ENCODE measurements around the gene SLC66A1.

Gene SLC66A1

DNA sequence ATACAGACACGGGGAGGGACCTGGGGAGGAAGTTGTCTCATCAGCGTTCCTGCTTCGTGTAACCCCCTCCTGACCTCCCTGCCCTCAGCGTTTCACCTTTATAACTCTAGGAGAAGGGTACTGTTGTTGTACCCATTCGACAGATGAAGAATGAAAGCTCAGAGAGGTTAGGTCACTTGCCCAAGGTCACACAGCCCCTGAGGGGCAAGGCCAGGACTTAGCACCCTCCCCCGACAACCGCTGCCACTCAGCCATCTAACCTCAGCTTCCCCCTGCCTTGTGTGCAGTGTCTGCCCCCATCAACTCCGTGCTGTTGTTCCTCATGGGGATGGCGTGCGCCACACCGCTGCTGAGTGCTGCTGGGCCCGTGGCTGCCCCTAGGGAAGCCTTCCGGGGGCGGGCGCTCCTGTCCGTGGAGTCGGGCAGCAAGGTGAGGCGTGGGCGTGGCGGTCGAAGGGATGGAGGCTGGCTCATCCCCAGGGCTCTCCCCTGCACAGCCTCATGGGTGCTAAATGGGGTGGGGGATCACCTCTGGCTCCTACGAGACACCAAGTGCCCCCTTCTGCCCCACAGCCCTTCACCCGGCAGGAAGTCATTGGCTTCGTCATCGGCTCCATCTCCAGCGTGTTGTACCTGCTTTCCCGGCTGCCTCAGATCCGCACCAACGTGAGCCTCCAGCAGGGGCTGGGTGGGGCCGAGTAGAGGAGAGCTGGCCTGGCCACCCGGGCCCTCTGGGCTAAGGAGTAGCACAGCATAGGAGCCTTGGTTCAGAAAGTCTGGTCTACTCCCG, 14.0 kb downstream of the SLC66A1 start:
- no peak for DNase-seq

DNA sequence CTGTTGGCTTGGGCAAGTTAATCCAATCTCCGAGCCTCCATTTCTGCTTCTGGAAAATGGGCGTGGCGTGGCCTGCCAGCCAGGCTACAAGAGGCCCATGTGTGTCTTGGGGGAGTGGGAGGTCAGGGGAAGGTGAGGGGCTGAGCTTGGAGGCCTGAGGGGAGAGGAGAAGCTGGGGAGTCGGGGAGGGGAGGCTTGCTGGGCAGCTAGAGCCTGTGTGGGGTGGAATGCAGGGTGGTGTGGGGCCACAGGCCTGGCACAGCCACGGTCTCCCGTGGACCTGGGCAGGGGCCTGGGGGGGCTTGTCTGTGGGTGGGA, 14.6 kb downstream of the SLC66A1 start:
- DNase-seq: no peak

DNA sequence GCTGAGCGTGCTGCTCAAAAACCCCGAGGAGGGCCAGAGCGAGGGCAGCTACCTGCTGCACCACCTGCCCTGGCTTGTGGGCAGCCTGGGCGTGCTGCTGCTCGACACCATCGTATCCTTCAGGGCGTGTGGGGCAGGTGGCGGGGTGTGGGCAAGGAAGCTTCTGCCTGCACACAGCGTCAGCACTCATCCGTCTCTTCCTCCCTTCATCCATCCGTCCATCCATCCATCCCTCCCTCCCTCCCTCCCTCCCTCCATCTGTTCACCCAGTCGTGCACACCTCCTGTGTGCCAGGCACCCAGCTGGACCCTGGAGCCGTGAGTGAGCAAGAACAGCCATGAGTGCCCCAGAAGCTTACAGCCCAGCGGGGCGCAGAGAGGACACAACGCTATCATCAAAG, 15.2 kb downstream of the SLC66A1 start:
- DNase-seq: no peak

DNA sequence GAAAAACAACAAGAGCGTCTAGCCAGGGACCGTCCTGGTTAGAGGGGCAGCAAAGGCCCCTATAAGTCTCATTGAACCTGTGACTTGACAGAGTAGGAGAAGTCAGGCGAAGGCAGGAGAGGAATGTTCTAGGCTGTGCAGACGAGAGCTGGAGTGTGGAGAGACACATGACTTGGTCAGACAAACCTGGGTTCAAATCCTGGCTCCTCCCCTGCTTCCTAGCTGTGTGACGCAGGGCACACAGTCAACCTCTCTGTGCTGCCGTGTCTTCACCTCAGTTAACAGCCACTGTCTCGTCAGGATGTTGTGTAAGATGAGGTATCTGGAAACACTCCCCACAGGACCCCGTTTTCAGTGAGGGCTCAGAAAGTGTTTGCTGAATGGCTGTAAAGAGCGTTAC, 15.6 kb downstream of the SLC66A1 start:
- DNase-seq: no peak

DNA sequence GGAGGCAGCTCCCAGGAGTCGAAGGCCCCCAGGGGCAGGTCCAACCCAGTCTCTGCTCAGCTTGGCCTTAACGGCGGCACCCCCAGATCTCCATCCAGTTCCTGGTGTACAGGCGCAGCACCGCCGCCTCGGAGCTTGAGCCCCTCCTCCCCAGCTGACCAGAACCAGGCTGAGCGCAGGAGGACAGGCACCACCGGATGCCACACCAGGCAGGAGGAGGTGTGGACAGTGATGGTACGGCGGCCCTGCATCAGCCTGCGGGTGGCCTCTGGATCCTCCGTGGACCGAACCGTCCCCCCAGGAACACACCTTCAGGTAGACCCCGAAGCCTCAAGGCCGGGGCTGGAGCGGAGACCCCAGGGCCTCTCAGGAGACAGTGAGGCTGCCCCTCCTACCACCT, 16.4 kb downstream of the SLC66A1 start:
- DNase-seq: no peak

DNA sequence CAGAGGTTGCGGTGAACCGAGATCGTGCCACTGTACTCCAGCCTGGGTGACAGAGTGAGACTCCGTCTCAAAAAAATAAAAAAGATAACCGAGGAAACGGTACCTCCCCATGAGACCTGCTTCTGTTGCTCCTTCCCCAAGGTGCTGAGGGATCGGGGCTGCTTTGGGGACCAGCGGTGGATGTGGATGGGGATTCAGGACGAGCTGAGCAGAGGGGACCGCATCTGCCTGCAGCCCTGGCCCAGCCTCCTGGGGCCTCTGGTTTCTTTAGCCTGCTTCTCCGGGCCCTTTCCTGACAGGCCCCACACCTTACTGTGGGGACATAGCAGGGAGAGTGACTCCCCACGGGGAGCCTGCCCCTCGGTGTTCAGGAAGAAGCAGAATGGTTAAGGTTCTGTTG, 17.1 kb downstream of the SLC66A1 start:
- DNase-seq: no peak

DNA sequence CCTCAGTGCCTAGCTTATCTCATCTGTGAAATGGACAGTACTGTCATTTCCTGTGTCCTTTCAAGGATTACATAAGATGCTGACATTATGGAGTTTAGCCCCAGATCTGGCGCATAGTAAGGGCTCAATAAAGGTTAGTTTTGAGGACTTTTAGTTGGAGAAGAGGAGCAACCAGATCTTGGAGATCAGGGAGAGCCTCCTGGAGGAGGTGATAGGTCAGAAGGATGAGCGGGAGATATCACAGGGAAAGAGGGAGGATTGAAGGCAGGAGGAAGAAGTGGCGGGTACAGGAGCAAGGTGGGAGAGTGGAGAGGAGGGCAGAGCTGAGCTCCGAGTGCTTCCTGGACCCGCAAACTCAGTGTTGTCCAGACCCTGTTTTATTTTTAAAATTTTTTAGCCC, 17.5 kb downstream of the SLC66A1 start:
- DNase-seq: no peak

DNA sequence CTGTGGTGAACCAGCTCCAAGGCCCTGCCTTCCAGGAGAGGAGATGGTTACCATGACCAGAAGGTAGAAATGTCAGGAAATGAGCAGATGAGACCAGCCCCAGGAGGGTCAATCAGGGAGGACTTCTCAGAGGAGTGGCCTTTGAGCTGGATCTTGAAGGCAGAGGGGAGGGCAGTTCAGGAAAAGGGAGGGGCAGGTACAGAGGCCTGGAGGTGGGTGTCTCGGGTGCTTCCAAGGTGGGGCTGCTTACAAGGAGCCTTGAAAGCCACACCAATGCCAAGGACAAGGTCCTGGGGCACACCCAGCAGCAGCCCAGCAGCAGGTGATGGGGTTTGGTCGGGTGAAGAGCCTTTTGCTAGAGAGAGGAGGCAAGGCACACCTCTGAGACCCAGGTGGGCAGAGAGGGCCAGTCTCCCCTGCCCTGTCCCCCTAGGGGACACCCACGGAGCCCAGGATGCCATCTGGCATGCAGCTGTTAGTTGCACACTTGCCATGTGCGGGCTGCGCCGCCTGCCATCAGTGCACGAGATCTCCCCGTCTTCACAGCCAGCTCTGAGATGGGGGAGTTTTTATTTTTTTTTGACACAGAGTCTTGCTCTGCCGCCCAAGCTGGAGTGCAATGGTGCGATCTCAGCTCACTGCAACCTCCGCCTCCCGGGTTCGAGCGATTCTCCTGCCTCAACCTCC, 18.5 kb downstream of the SLC66A1 start:
- DNase-seq: no peak

DNA sequence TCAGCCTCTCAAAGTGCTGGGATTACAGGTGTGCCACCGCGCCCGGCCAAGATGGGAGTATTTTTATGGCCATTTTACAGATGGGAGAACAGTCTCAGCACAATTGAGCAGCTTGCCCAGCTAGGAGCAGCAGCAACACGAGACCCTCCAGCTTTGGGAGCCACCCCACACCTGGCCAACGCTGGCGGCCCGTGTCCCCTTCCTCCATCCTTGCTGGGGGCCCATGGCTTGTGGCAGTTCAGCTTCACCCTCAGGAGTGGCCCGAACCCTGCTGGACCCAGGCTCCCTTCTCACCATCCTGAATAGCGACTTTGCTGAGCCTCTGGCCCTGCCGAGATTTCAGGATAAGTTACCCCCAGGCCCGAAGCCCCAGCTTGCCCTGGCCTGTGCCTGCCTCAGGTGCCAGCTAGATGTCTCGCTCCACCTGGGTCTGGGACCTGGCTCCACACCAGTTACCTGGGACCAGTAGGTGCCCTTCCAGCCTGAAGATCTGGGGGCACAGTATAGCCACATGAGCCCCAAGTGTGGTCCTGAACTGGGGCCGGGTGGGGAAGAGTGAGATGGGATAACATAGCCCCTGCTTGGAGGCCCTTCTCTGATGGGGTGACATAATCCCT, 19.2 kb downstream of the SLC66A1 start:
- no peak for DNase-seq

DNA sequence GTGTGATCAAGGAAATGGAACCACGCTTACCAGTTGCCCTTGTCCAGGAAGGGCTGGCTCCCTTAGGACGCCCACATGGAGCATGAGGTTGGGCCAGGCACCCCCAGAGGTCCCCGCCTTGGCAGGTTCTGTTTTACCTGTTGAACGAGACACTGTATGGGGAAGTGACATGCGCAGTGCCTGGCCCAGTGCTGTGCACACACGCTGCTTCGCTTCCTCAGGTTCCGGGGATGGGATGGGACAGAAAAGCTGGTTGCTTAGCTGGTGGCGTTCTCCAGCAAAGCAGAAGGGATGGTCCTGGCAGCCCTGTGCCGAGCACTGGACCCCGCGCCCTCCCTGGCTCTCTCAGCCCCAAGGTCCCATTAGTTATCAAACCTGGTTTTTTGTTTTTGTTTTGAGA, 20.7 kb downstream of the SLC66A1 start:
- DNase-seq: no peak

DNA sequence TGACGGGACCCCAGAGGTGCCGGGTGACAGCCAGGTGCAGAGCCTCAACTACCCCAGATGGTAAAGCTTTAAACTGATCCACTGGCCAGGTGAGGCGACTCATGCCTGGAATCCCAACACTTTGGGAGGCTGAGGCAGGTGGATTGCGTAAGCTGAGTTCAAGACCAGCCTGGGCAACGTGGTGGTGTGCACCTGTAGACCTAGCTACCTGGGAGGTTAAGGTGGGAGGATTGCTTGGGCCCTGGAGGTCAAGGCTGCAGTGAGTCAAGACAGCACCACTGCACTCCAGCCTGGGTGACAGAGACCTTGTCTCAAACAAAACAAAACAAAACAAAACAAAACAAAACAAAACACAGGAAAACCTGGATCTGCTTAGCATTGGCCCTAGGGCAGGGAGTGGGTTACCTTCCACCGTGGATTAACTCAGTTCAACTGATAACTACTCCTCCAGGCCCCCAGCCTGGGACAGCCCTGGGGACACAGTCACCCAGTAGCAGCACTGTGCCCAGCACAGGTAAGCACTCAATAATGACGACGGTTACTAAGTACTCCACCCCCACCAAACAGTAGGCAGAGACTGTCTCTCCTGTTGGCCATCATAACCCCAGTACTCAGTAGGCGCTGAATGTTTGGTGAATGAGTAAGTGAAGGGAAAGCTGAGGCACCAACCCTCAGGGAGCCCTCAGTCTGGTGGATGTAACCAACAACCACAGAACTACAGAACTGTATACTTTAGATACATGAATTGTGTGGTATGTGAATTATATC, 21.6 kb downstream of the SLC66A1 start:
- DNase-seq: no peak

DNA sequence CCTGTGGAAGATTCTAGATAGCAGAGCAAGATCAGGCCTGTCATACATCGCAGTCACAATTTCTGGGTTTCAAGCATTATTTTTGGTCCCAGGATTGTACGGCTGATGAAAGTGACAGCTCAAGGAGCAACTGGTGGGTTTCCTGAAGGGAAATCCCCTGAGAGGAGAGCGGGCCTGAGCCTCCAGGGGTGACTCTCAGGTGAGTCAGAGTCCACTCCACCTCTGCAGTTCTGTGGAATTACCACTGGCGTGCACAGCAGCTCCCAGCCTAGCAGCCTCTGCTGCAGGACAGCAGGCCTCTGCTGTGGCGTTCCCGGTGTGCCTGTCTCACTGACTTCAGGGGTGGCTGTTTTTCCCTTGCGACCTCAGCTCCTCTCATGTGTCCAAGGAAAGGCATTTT, 24.4 kb downstream of the SLC66A1 start:
- DNase-seq: peak in 1 of 2 experiments; percentile 33

DNA sequence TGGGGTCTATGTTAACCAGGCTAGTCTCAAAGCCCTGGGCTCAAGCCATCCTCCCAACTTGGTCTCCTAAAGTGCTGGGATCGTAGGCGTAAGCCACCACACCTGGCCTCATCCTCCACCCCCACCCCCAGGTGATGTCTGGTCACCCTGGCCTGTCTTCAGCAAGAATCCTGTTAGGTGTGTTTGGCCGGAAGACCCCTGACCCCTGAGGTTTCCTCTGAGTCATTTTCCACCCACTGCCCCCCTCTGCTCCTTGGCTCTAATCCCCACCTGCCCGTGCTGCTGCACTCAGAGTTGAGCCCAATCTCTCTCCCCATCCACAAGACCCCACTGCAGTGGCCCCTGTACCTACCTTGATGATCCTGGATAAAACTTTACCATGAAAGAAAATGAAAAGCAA, 25.2 kb downstream of the SLC66A1 start:
- no peak for DNase-seq

DNA sequence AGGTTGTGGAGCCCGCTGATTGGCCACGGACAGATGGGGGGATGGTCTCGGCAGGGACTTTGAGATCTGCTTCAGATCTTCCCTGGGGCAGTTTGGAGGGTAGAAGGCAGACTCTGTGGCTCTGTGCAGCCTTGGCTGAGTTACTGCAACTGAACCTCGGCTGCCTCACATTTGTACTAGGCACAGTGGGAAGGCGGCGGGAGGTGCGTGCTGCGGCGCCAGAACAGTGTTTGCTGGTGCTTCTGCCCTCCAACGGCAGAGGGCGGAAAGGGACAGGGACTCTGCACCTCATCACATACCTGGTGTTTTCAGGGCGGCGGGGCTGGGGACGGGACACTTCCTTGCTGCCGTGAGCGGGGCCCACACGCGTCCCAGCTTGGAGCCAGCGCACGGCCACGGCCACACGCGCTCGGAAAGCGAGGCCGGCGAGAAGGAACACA, 26.2 kb downstream of the SLC66A1 start:
- DNase-seq: no peak

DNA sequence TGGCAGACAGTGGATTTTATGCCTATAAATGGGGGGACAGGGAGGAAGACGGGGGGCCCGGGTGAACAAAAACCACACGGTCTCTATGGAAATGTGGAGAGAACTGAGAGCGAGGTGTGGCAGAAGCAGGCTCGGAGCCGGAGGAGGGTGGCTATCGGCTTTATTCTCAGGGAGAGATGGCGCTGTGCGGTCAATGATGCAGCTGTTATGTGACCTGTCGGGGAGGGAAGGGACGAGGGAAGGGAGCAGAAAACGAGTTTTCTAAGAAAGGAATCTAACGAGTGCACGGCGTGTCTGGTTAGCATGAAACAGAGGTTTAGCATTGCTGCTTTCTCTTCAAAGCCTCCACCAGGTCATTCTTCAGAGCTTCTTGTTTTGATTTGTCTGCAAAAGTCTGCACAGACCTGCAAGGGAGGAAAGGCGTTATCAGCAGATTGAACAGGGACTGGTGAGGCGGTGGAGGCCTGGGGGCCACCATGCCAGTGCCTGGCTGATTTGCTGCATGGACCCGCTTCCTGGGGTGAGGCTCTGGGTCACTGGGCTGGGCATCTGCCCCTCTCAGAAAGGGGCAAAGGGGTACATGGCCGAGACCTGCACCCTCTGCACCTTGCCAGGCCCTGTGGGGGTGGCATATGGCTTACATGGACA, 27.2 kb downstream of the SLC66A1 start:
- DNase-seq: no peak

DNA sequence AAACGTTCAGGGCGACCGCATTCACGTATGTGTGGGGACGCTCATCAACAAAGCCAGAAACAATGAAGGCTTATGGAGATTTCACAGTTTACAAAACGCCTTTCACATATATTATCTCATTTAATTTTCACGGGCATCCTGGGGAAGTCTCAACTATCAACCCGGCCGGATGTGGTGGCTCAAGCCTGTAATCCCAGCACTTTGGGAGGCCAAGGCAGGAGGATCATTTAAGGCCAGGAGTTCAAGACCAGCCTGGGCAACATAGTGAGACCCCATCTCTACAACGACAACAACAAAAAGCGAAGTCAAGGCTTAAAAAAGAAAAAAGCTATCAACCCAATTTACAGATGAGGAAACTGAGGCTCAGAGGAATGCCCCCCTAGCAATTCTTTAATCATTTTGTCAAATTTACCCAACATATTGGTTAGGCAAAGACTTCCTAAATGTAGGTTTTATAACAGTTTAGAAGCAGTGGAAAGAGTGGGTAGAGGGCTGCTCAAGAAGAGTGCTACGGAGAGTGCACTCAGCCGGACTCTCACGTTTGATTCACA, 28.3 kb downstream of the SLC66A1 start:
- DNase-seq: no peak

DNA sequence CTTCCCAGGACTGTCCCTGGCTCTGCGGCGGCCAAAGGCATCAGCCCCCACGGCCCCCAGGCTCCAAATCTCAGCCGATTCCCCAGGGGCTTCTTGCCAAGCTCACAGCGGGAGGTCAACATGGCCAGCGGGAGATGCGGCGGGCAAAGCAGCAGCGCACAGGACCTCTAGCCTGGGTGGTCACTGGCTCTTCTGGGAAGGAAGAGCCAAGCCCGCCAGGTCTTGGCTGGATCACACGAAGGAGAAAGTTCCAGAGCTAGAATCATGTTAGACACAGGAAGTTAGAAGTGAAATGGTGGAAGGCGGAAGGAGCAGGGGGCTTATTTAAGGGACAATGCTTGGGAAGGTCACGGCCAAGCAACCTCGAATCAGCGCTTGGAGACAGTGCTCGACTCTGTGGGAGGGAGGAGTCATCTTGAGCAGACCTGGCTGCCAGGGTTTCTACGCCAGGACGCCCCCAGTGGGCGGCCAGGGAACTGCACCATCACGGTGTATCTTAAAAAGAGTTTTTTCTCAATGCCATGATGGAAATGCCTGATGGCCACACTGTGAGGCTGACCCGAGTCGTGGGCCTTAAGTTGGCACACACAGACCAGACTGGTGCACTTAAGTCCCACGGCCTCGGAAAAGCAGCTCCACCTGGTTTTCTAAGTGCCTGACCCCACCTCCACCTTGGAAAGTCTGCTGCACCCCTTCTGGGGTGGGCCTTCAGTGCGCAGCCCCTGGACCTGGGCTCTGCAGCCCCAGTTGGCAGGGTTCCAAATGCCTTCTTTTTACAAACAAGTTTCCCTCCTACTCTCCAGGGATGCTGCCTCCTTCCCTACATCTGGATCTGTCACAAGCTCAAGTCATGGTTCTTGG, 29.3 kb downstream of the SLC66A1 start:
- DNase-seq: peak; percentile 73 to 75

DNA sequence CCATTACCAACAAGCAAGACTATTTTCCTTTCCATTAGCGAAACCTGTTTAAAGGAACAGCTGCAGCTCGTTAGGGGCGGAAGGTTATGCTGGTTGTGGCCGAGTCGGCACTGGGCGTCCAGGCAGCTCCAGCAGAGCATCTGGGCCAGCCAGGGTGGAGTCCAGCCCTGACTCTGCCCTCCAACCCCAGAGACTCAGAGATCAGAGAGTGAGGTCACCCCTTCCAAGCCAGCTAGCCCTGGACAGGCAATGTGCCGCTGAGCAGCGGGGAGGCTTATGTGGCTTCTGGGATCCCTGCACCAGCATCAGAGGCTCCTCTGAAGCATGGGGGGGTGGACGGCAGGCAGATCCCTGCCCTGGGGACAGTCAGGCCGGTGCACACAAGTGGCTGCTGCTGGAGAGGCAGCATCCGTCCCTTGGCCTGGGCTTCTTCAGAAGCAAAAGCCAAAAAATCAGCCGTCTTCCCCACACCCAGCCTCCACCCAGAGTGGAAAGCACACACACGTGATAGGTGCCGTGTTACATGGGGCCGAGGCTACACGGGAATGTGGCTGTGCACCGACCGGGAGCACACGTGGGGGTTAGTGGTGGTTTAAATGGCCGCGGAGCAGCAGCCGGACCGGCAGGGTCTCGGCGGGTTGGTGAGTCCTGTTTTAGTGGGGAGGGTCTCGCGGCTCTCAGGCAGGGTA, 30.1 kb downstream of the SLC66A1 start:
- DNase-seq: no peak

DNA sequence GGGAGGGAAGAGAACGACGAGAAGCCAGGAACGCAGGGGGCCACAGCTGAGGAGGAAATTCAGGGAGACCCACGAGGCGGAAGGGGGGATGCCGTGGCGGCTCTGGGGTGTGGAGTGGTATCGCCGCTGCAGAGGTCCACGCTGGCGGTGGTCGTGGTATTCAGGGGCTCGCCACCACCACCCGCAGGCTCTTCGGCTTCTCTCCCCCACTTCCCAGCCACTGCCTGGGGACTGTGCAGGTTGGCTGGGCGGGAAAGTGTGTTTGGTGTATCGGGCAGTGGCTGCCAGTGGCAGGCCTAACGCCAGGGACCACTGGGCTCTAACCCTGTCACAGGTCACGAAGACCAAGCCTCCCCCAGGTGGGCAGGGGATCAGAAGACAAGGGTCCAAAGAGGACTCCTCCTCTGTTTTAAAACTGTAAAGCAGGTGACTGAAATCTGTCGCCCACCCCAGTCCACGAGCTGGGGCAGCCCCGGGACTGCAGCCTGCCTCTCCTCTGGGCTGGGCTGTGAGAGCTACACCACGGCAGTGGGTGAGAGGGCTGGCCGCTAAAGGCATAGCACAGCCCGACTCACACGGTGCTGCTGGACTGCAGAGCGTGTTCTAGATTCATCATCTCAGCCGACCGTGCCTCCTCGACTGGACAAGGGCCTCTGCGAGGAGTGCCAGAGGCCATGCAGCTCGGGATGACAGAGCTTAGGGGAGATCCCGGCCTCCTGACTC, 30.9 kb downstream of the SLC66A1 start:
- DNase-seq: no peak

DNA sequence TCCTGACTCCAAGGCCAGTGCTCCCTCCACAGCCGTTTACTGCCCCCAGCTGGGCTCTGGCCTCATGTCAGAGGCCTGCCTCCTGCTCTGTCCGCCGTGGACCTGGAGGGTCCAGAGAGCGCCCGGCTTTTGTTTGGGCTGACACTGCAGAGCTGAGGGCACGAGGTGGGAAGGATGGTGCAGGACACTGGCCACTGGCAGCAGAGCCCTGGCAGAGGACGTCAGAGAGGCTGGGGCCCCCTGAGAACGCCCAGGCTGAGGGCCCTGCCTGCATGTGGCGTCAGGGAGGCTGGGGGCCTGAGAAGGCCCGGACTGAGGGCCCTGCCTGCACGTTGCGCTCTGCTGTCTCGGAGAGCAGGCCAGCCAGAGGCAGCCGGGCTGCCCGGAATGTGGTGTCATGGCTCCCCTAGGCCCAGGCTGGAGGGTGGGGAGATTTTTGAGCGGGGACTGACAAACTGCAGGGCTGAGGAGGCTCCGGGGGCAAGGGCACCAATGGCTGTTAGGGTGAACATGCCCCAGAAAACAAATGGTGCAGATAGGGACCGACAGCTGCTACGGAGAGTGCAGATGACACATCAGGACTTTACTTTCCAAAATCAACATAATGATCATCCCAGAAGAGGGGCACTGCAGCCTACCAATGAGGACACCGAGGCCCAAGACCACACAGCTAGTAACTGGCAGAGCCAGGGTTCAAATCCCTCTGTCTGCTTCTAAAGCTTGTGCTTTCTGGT, 31.7 kb downstream of the SLC66A1 start:
- DNase-seq: no peak

All from activated CD4-positive, alpha-beta T cell treated with anti-CD3 and anti-CD28 coated beads, Interleukin-2, amount 50 U/mL, for 4 hours (primary cell).